Fibroblast of the aortic adventitia (primary cell): Measurements from ENCODE around the gene FAM240B. TPM values are rescaled to one million over a fixed set of nuclear protein-coding genes. Genes with fewer than 3 reads are reported as not detected.
A peak's percentile ranks its signal among the peaks of the same experiment; 100 is the strongest.

ENCODE experiments used
- DNase-seq: peaks from one replicate; pipeline ENCODE4 v3.0.0-alpha.2; 2010; ENCODE audit warnings: low read depth
- H3K4me3 ChIP-seq: 2 replicates; pipeline ENCODE4 v1.5.1; 2011; ENCODE audit warnings: low read depth, mild to moderate bottlenecking, control low read depth, low read length, moderate library complexity
- CTCF ChIP-seq: IDR thresholded peaks from 2 replicates; pipeline ENCODE4 v1.5.1; 2011; ENCODE audit warnings: mild to moderate bottlenecking, low read length, control low read depth, inconsistent platforms; ENCODE audit not compliant: insufficient read depth
- total RNA-seq: library from RNA; depleted of rRNA; stranded (reverse); fragments of >200 nt; gene quantifications from 2 replicates; pipeline ENCODE4 v1.2.3, GENCODE V29; 2012; ENCODE audit warnings: low replicate concordance

The FAM240B gene
- total RNA-seq, 1 donor = not detected

GRCh38 chr9:38727497-38728001, 7.6 kb upstream of the FAM240B start:
- DNase-seq = peak; percentile 52
- peak; percentile 47 for TF ChIP-seq CTCF
- H3K4me3 ChIP-seq = no peak overlapping the region

GRCh38 chr9:38724754-38725153, 4.8 kb upstream of the FAM240B start:
- no peak for TF ChIP-seq CTCF
- no peak for DNase-seq
- no peak overlapping the region for H3K4me3 ChIP-seq

- no peak for DNase-seq
- H3K4me3 ChIP-seq = no peak overlapping the region
- TF ChIP-seq CTCF = no peak
These were observed 1.8 kb downstream of the FAM240B start for GRCh38 chr9:38718148-38718547.

- no peak overlapping the region for H3K4me3 ChIP-seq
- TF ChIP-seq CTCF = no peak
- no peak for DNase-seq
These were observed 4.2 kb downstream of the FAM240B start for GRCh38 chr9:38715684-38716083.

- no peak for TF ChIP-seq CTCF
- peak; percentile 94 for DNase-seq
- H3K4me3 ChIP-seq = no peak overlapping the region
These were observed 6.5 kb downstream of the FAM240B start for GRCh38 chr9:38713426-38713825.

GRCh38 chr9:38708759-38709158, 11.2 kb downstream of the FAM240B start:
- H3K4me3 ChIP-seq = no peak overlapping the region
- peak; percentile 4 for DNase-seq
- TF ChIP-seq CTCF = no peak
